ENCODE results near the gene TCF15. TPM values are rescaled to one million over a fixed set of nuclear protein-coding genes. Genes with fewer than 3 reads are reported as not detected.
"Not testable (repeated sequence)": the region's sequence is repeated elsewhere in the genome, so short reads cannot be mapped to it uniquely, and the experiment has no call there.

The TCF15 gene
- total RNA-seq, 1 donor from 2014 or later = 0.48 TPM

DNA sequence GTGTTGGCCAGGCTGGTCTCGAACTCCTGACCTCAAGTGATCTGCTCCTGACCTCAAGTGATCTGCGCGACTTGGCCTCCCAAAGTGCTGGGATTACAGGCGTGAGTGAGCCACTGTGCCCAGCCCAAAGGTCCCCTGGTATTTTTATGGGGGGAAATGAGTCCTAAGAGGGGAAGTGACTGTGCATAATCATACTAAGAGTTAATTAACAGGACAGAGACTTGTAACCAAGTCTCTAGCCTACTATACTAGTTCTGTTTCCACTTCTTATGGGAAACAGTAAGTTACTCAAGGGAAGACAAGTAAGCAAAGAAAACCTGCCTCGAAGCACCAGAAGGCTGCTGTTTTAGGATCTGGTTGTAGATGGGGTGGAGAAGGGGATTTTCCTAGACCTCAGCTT, 27.9 kb downstream of the TCF15 start:
- no peak for DNase-seq (ENCODE audit: low spot score)

DNA sequence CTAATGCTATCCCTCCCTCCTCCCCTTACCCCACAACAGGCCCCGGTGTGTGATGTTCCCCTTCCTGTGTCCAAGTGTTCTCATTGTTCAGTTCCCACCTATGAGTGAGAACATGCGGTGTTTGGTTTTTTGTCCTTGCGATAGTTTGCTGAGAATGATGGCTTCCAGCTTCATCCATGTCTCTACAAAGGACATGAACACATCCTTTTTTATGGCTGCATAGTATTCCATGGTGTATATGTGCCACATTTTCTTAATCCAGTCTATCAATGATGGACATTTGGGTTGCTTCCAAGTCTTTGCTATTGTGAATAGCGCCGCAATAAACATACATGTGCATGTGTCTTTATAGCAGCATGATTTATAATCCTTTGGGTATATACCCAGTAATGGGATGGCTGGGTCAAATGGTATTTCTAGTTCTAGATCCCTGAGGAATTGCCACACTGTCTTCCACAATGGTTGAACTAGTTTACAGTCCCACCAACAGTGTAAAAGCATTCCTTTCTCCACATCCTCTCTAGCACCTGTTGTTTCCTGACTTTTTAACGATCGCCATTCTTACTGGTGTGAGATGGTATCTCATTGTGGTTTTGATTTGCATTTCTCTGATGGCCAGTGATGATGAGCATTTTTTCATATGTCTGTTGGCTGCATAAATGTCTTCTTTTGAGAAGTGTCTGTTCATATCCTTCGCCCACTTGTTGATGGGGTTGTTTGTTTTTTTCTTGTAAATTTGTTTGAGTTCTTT, 31.0 kb downstream of the TCF15 start:
- not testable (repeated sequence) for DNase-seq (ENCODE audit: low spot score)

DNA sequence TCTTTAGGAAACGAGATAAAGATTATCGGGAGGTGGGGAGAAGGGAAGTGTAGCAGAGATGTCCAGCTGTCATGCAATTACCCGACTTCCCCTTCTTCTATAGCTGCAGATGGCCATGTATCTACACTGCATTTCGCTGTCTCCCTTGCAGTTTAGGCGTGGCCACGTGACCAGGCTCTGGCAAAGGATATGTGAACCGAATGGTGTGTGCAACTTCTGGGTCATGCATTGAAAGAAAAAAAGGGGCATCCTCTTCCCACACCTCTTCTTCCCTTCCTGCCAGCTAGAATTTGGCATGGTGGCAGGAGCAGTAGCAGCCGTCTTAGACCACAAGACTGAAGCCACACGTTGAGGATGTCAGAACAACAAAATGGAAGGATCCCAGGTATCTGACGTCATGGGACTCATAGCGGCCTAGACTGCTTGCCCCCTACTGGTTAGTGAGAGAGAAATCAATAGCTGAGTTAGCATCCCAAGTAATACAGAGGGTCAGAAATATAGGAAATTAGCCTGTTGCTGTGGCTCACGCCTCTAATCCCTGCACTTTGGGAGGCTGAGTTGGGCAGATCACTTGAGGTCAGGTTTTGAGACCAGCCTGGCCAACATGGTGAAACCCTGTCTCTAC, 32.8 kb downstream of the TCF15 start:
- DNase-seq (ENCODE audit: low spot score) = no peak

DNA sequence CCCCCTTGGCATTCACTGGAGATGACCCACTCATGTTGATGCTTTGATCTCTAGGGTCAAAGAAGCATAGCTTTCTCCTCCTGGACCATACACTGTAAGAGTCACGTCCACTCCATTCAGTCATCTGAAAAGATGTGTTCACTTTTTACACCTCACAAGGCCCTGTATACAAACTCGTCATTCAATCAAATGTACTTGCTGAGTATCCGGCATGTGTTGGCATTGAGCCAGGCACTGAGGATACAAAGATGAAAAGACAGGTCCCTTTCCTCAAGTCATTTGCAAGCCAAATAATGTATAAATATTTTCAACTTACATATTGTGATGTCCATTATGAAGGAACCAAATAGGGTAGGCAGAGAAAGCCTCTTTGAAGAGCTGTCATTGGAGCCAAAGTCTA, 34.0 kb downstream of the TCF15 start:
- no peak for DNase-seq (ENCODE audit: low spot score)

DNA sequence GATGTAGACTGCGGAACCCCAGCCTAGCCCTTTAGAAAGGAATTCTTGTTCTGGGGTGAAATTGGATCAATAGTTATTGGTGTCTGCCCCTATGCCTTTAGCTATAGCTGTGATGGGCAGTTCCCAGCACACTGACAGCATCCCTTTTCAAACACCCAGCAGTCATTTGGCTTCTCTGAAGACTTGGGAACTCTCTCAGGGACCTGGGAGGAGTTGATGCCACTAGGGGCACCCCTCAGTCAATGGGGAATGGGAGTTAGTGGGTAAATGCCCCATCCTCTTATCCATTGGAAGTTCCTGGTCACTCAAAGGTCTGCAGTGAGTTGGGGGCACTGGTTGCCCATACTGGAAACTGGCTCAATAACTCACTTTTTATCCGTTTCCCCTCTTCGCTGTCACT, 34.9 kb downstream of the TCF15 start:
- DNase-seq (ENCODE audit: low spot score) = no peak

DNA sequence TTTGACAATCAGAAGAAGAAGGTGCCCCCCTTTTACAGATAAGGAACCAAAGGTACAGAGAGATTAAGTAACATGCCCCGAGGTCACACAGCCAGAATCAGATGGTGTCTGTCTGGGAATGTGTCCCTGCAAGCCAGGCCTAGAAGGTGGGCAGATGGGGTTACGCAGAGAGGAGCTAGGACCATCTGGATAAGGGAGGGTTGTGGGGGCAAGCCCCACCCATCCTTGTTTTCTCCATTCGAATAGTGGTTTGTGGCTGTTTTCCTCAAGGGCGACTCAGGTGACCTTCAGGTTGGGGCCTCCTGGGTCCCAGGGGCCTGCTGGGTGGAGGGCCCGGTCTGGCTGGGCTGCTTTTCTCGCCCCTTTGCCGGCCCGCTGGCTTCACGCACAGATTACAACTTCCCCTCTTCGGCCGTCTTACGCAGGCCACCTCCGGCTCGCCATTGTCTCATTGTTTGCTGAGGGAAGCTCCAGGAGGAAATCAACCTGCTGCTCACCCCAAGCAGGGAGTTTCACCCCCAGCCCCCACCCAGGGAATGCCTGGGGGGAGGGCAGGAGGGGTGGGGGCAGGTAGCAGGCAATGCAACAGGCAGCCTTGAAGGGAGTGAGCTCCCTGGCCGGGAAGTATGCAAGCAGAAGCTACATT, 35.7 kb downstream of the TCF15 start:
- DNase-seq (ENCODE audit: low spot score) = no peak

DNA sequence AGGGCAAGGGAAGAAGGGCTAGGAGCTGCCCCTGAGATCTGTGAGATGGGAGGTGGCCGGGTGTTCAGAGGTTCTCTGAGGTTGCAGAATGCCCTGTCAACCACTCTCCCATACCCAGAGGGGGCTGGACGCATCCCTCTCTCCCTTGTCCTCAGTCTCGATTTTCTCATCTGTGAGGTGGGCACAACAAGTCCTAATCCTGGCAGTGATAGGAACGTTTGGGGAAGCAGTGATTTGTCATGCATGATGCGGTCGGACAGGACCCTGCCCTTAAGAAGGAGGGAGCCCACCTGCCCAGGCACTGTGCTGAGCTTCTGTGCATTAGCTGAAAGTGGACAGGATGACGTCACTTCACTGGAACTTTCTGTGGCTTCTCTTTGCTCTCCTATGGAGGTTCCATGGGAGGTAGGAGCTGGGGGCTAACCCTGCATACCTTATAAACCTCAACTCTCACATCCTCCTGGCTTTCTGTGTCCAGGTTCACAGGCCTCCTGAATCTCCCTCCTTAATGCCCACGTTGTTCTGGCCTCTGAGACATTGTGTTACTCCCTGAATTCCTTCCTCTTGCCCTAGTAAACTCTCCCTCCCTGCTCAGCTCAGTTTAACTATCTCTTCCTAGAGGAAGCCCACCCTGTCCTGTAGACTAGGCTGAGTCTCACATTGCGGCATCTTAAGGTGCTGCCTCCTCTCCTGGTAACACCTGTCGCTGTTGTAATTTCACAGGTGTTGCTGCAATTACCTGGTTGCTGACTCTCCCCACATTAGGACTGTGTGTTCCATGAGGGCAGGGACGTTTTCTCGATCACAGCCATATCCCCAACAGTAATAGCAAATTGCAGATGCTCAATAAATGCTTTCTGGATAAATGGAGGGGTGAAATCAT, 36.5 kb downstream of the TCF15 start:
- no peak for DNase-seq (ENCODE audit: low spot score)

DNA sequence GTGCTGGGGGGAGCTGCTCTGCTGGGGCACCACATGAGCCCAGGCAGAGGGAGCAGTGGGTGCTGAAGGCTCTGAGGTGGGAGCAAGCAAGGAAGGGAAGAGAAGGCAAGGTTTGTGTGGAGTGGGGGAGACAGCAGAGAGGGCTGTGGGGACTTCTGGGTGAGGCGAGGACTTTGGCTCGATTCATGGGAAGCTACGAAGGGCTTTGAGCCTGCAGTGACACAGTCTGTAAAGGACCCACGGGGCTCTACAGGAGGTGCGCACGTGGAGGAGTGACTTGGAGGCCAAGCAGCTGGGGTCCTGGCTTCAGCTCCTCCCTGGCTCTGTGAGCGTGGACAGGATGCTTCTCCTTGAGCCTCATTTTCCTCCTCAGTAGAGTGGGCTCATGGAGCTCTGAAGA, 37.4 kb downstream of the TCF15 start:
- DNase-seq (ENCODE audit: low spot score) = no peak

DNA sequence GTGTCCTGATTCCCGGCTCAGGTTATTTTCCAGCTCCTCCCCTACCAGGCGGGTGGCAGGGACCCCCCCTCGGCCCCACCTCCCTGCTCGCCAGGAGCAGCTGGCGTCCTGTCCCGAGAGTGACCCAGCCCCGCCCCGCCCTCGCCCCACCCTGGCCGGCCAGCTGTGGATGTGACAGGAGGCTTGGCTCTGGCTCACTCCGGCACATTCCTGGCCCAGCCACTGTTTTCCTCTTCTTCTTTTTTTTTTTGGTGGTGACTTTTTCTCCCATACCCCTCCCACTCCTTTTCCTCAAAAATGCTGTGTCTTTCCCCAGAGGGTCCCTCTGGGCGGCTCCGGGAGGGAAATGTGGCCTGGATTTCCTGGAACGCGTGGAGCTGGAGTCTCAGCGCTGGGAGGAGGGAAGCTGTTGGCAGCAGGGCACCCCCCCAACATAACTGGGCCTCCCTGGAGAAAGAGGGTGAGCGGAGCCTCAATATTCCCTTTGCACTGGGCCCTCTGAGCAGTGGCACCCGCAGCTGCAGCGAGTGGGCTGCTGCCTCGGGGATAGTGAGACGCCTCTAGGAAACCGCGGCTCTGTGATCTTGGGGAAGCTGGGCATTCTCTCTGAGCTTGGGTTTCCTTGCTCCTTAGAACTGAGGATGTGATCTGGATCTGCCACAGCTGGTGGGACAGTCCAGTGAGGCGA, 38.2 kb downstream of the TCF15 start:
- peak; percentile 59 for DNase-seq (ENCODE audit: low spot score)

DNA sequence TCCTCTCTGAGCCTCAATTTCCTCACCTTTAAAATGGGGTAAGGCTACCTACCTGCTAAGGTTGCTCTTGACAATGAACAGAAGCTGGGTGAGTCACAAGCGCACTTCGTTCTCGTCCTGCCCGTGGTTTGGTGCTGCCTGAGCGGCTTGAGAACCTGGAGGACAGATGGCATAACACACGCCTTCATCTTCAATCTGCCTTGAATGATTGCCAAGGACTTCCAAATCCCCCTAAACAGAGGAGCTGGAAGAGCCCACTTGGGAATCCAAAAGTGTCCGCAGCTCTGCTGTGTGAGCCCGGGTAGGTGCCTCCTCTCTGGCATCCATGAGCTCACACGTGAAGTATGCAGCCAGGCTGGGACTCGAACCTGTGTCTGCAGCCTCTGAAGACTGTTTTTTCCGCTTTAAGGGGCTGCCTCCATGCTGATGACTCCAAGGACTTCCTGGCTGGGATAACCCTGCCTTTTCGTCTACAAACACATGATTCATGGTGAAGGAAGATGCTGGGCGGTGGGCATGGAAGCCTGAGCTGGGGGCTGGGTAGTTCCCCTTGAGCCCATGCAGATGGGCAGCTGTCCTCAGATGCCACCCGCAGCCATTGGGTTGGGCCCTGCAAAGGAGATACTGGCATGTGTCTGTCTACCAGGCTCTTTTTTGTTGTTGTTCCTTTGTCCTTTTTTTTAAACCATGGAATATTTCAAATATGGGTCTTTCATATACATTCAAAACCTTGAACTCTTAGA, 41.3 kb downstream of the TCF15 start:
- DNase-seq (ENCODE audit: low spot score) = no peak

DNA sequence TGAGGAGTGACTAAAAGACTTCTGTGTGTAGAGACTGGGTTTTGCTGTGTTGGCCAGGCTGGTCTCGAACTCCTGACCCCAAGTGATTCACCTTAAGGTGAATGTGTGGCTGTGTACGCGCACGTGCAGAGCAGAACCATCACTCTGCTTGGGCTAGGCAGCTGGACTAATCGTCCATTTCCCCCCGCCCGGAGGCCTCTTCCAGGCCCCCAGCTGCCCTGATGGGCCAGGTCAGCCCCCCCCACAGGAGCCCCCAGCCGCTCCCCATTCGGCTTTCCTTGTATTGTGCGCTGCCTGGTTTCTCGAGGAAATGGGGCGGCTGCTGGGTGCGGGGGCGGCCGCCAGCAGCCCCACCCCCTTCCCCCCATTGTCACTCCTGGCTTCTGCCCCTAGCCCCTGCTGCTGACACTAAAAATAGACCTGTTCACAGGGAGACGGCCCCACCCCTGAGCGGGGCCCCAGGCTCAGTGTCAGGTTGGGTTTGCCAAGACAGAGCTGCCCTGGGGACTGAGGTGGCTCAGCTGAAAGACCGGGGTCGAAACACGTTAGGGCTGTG, 41.9 kb downstream of the TCF15 start:
- no peak for DNase-seq (ENCODE audit: low spot score)

DNA sequence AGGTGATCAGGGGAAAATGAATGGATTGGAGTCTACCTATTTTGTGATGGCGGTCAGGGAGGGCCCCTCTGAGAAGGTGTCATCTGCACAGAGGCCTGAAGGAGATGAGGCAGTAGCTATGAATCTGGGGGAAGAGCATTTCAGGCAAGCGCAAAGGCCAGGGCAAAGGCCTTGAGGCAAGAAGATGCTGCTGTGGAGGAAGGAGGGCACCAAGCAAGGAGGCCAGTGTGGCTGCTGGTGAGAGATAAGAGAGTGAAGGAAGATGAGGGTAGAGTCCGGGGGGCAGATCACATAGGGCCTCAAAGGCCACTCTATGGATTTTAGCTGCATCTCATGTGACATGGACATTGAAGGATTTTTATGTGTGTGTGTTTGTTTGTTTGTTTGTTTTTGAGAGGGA, 45.9 kb downstream of the TCF15 start:
- no peak for DNase-seq (ENCODE audit: low spot score)

DNA sequence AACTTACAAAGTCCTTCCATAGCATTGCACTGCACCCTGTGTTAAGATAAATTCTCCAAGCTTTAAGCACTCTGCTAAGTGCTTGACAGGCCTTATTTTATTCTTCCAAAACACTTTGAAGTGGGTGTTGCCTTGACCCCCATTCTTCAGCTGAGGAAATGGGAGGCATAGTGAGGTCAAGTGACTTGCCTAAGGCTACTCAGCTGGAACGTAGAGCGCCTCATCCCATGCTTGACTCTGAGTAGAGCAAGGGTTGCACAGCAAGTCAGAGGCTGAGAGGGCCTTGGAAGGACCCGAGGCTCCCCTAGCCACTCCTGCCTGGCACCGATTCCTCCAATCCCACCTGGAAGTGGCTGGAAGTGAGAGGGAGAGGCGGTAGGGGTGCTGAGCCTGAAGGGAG, 46.9 kb downstream of the TCF15 start:
- no peak for DNase-seq (ENCODE audit: low spot score)

DNA sequence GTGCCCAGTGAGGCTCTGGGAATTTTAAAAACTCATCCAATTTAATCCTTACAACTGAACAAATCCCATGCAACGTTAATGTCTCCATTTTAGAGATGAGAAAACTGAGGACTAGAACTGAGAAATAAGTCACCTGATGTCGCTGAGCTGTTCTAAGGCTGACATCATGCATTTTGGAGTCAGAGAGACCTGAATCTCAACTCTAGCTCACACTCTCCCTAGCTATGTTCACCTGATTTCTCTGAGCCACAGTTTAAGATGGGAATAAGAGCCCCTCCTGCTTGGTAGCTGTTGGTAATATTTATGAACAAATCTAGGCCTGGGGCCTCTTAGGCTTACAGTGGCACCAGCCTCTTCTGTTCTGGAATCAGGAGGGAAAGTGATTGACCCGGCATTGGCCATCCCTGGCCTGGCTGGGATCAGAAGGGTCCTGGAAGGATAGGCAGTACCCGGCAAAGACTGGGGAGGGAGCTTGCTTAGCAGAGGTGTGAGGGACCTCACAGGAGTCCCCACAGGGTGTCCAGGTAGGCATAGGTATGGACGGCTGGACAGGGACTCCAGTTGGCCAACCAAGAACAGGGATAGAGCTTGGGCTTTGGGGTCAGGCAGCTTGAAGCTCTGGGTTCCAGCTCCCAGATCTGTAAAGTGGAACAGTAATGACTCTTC, 47.7 kb downstream of the TCF15 start:
- no peak for DNase-seq (ENCODE audit: low spot score)

DNA sequence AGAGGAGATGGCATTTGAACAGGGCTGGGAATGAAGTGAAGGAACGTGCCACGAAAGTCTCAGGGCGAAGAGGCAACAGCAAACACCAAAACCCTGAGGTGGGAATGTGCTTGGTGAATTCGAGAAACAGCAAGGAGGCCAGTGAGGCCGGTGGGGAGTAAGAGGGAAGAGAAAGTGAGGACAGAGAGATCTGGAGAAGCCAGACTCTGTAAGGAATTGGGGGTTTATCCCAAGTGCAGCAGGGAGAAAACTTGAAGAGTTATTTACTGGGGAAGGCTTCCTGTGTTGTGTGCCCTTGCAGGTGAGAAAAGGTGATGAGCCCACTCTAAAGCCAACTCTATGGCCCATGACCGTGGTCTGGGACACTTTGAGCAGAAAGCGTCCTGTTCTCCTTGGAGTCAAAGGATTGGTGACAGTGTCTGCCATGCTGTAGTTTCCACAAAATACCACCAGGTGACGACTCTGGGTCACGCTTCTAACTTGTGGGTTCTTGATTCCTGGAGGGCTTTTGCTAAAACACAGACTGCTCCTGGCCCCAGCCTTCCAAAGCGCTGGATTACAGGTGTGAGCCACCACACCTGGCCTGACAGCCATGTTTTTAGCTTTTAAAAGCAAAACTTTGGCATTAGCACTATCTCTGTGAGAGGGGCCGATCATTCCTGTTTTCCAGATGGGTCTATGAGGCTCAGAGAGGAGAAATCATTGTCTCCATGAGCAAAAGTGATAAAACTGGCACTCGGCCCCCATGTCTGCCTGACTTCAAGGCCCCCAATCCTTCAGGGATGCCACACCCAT, 48.5 kb downstream of the TCF15 start:
- DNase-seq (ENCODE audit: low spot score) = peak; percentile 64

DNA sequence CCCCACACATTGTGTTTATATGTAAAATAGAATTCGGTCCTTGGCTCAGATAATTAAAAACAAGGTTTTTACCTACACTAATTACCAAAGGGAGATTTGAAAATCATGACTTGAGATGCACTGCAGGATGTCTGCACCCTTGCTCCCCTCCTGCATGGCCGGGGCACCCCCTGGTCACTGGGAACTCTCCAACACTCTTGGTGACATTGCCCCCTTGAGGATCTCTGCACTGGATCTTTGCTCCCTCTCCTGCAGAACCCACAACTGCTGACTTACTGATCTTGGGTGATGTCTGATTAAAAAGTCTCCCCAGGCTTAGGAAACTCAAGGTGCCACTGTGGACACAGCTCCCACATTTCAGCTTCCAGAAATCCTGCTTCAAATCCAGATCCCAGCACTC, 49.4 kb downstream of the TCF15 start:
- no peak for DNase-seq (ENCODE audit: low spot score)

DNA sequence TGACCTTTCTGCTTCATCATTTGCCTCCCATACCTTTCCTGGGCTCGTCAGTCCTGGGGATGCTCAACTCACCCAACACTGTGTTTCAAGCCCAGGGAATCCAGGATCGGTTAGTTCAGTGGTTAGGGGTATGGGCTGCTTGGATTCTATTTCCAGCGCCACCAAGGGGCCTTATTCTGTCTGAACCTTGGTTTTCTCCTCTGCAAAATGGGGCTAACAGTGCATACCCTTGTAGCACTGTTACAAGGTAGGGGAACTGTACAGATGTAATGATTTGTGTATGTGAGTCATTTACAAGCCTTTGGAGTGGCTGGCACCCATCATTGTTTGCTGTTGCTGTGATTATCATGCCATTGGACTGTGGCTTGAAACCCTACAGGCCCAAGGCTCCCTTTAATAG, 52.0 kb downstream of the TCF15 start:
- no peak for DNase-seq (ENCODE audit: low spot score)

DNA sequence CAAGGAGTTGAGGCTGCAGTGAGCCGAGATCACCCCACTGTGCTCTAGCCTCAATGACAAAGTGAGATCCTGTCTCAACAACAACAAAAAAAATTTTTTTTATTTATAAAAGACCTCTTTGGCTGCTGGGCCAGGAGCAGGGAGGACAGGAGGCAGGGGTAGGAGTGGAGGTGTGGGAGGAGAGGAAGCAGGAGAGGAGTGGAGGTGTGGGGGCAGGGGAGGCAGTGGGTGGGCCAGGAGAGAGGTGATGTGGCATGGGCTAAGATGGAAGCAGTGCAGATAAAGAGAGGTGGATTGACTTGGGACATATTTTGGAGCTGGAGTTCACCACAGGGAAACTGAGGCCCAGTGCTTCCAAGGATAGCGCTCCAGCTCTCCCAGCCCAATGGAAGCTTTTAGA, 53.1 kb downstream of the TCF15 start:
- DNase-seq (ENCODE audit: low spot score) = no peak

DNA sequence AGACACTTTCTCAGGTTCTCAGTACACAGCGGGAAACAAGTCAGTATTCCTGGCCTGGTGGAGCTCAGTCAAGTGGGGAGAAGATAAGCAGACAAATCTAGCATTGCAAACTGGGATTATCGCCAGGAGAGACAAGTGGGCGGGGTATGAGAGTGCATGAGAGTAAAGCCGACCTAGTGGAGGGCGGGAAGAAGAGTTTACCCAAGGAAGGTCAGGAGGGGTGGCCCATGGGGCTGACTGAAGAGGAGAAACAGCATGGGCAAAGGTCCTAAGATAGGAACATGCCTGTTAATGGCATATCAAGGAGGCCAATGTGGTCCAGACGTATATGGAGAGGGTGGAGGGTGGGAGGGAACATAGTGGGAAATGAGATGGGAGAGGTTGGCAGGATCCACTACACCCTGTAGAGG, 54.1 kb downstream of the TCF15 start:
- no peak for DNase-seq (ENCODE audit: low spot score)
